ENCODE results near the gene LRMDA. TPM values are rescaled to one million over a fixed set of nuclear protein-coding genes. Genes with fewer than 3 reads are reported as not detected.

The LRMDA gene
- total RNA-seq, 1 donor from 2014 or later = 18.7 TPM

DNA sequence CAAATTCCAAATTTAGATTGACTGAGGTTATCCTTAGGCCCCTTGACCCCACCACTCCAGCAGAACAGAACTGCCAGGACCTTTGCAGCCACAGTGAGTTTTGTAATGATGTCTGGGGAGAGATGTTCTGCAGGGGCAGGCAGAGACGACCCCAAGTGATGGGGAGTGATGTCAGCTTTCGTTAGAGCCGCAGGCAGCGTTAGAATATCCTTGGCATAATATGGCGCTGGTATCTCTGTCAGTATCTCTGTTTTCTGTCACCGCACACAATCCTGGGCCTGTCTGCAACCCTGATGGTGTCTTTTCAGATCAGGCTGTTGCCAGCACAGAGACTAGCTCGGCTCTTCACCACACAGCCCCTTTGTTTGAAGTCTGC, 1122.6 kb downstream of the LRMDA start:
- DNase-seq (ENCODE audit: low read depth) = no peak

DNA sequence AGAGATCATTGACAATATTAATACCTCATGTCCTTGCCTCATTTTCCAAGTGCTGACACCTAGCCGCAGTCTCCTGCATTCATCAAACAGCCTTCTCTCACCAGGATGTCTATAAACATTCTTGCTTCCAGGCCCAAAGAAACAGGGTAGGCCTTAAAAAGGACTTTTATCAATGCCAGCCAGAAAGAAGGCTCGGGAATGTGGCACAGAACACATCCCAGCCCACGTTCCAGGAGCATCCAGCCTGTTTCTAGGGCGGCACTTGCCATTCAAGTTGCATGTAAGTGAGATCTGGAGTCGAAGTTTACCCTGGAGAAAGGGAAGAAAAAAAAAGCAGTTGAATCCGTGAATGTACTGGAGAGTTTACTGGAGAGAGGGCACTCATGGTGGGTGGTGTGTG, 1123.1 kb downstream of the LRMDA start:
- no peaks in the 10 kb centered on the region for H3K27me3 ChIP-seq (ENCODE audit: control insufficient read depth, insufficient read depth, low read length)
- no peaks in the 10 kb centered on the region for H3K36me3 ChIP-seq (ENCODE audit: control insufficient read depth, insufficient read depth, low read length)
- no peak for DNase-seq (ENCODE audit: low read depth)
- TF ChIP-seq, protein P1, sequence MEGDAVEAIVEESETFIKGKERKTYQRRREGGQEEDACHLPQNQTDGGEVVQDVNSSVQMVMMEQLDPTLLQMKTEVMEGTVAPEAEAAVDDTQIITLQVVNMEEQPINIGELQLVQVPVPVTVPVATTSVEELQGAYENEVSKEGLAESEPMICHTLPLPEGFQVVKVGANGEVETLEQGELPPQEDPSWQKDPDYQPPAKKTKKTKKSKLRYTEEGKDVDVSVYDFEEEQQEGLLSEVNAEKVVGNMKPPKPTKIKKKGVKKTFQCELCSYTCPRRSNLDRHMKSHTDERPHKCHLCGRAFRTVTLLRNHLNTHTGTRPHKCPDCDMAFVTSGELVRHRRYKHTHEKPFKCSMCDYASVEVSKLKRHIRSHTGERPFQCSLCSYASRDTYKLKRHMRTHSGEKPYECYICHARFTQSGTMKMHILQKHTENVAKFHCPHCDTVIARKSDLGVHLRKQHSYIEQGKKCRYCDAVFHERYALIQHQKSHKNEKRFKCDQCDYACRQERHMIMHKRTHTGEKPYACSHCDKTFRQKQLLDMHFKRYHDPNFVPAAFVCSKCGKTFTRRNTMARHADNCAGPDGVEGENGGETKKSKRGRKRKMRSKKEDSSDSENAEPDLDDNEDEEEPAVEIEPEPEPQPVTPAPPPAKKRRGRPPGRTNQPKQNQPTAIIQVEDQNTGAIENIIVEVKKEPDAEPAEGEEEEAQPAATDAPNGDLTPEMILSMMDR (IDR thresholded peaks at IDR 0.05; ENCODE audit: insufficient read depth, low read length, poor library complexity, severe bottlenecking) = no peak
- no peak overlapping the region for H3K4me3 ChIP-seq (ENCODE audit: low read depth, low read length)

More for the DNA sequence above, 1122.6 kb downstream of the LRMDA start:
- Histone ChIP-seq H3K4me3 (ENCODE audit: low read depth, low read length) (no peak overlapping the region), H3K27me3 (ENCODE audit: control insufficient read depth, insufficient read depth, low read length) (no peaks in the 10 kb centered on the region), H3K36me3 (ENCODE audit: control insufficient read depth, insufficient read depth, low read length) (no peaks in the 10 kb centered on the region)
- TF ChIP-seq, protein P1 (IDR thresholded peaks at IDR 0.05; ENCODE audit: insufficient read depth, low read length, poor library complexity, severe bottlenecking) = no peak

DNA sequence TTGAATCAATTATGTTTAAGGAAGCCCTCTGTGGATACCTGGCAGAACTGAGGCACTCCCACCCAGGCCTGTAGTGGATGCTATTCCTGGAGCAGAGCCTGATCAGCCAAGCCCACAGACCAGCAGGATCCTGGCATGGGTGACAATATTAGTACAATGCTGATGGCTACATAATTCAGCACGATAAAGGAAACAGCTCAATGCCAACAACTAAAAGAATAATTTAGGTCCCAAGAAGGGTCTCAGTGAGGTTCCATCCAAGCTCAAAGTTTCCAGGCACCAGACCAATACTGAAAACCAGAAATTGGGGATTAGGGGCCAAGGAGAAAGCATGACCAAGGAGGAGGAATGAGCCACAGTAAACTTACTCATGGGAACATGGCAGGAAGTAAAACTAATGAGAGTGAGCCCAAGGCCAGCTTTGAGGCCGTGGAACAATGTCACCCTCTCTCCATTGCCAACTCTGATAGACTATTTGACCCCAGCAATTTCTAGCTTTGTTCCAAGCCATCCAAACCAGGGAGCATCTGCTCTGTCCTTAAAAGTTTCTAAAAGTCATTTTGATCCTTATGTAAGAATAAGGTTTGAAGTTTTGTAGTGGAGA, 1123.7 kb downstream of the LRMDA start:
- no peaks in the 10 kb centered on the region for H3K27me3 ChIP-seq (ENCODE audit: control insufficient read depth, insufficient read depth, low read length)
- H3K4me3 ChIP-seq (ENCODE audit: low read depth, low read length) = no peak overlapping the region
- TF ChIP-seq, protein P1 (IDR thresholded peaks at IDR 0.05; ENCODE audit: insufficient read depth, low read length, poor library complexity, severe bottlenecking) = no peak
- DNase-seq (ENCODE audit: low read depth) = no peak
- no peaks in the 10 kb centered on the region for H3K36me3 ChIP-seq (ENCODE audit: control insufficient read depth, insufficient read depth, low read length)

DNA sequence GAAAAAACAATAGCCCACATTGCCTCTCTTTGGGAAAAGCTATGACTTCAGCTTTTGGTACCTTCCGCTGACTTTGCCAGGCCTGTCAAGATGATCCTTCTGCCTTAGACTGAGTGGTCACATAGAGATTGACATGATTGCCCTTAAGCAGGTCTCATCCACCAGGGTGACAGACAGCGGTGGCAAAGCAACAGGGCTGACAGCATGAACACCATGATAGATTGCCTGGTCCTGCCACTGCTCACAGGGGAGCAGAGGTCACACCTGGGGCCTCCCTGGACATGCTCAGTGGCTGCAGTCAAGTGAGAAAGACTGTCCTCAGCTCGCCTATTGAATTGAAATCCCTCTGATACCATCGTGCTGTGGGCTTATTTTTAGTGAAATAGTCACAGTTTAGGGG, 1125.9 kb downstream of the LRMDA start:
- H3K36me3 ChIP-seq (ENCODE audit: control insufficient read depth, insufficient read depth, low read length) = no peaks in the 10 kb centered on the region
- DNase-seq (ENCODE audit: low read depth) = no peak

DNA sequence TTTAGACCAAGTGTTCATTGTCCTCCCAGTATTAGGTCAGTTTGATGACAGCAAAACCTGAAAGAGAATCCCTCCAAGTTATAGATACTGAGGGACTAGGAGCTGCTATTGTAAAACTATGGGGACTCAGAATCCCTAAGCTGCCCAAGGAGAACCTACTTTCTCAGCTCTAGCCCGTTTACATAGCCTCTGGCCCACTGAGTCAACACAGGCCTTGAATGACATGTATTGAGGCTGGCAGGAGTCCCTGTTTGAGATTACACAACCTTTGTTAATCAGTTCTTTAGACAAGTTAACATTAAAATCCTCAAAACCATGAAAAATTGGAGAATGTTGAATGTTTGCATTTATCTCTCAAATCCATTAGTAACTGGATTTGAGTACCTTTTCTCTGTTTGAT, 1127.2 kb downstream of the LRMDA start:
- DNase-seq (ENCODE audit: low read depth) = peak; percentile 19
- H3K36me3 ChIP-seq (ENCODE audit: control insufficient read depth, insufficient read depth, low read length) = no peaks in the 10 kb centered on the region
- TF ChIP-seq, protein P1 (IDR thresholded peaks at IDR 0.05; ENCODE audit: insufficient read depth, low read length, poor library complexity, severe bottlenecking) = no peak
- H3K4me3 ChIP-seq (ENCODE audit: low read depth, low read length) = no peak overlapping the region
- H3K27me3 ChIP-seq (ENCODE audit: control insufficient read depth, insufficient read depth, low read length) = no peaks in the 10 kb centered on the region

More for the DNA sequence above, 1125.9 kb downstream of the LRMDA start:
- TF ChIP-seq, protein P1 (IDR thresholded peaks at IDR 0.05; ENCODE audit: insufficient read depth, low read length, poor library complexity, severe bottlenecking) = no peak
- H3K4me3 ChIP-seq (ENCODE audit: low read depth, low read length) = no peak overlapping the region
- no peaks in the 10 kb centered on the region for H3K27me3 ChIP-seq (ENCODE audit: control insufficient read depth, insufficient read depth, low read length)
